Smooth muscle cell (in vitro differentiated cells): ENCODE results near the gene CEACAM21. TPM values are rescaled to one million over a fixed set of nuclear protein-coding genes. Genes with fewer than 3 reads are reported as not detected.

Experiments used
- DNase-seq: peaks from one replicate; lab custom pipeline; 2025; ENCODE audit not compliant: unreplicated experiment; lab: John Stamatoyannopoulos, UW
- H2AFZ ChIP-seq: fragments of 200-600 bp; sonication (generic); 2 replicates; pipeline ENCODE4 v1.6.0; 2016; ENCODE audit warnings: antibody characterized with exemption, low read depth, mild to moderate bottlenecking
- H3F3A ChIP-seq: fragments of 200-600 bp; sonication (generic); 2 replicates; pipeline ENCODE4 v1.6.0; 2017; ENCODE audit warnings: antibody characterized with exemption, low read depth
- H3K27ac ChIP-seq: fragments of 200-600 bp; sonication (generic); 2 replicates; pipeline ENCODE4 v1.5.1; 2016; ENCODE audit warnings: low read depth, mild to moderate bottlenecking
- H3K27me3 ChIP-seq: fragments of 200-600 bp; sonication (generic); 2 replicates; pipeline ENCODE4 v1.6.1; 2016; ENCODE audit warnings: low read depth, mild to moderate bottlenecking
- H3K36me3 ChIP-seq: fragments of 200-600 bp; sonication (generic); 2 replicates; pipeline ENCODE4 v1.5.1; 2016; ENCODE audit warnings: low read depth
- H3K4me1 ChIP-seq: fragments of 200-600 bp; sonication (generic); 2 replicates; pipeline ENCODE4 v1.5.1; 2016; ENCODE audit warnings: low read depth
- H3K4me2 ChIP-seq: fragments of 200-600 bp; sonication (generic); 2 replicates; pipeline ENCODE4 v1.6.0; 2016; ENCODE audit warnings: mild to moderate bottlenecking
- H3K4me3 ChIP-seq: fragments of 200-600 bp; sonication (generic); 2 replicates; pipeline ENCODE4 v1.5.1; 2016; ENCODE audit warnings: mild to moderate bottlenecking
- H3K79me2 ChIP-seq: fragments of 200-600 bp; sonication (generic); 2 replicates; pipeline ENCODE4 v1.6.0; 2016; ENCODE audit warnings: low read depth, mild to moderate bottlenecking
- H3K9ac ChIP-seq: fragments of 200-600 bp; sonication (generic); 2 replicates; pipeline ENCODE4 v1.6.0; 2016; ENCODE audit warnings: low read depth
- H3K9me3 ChIP-seq: fragments of 200-600 bp; sonication (generic); replicated peaks from 2 replicates; pipeline ENCODE4 v1.5.1; 2016; ENCODE audit warnings: low read depth
- H4K20me1 ChIP-seq: fragments of 200-600 bp; sonication (generic); 2 replicates; pipeline ENCODE4 v1.6.0; 2016; ENCODE audit warnings: low read depth
- WGBS: methylation state at CpG from one replicate; pipeline ENCODE4 v1.1.7; 2016; ENCODE audit warnings: low lambda C conversion rate; 5-methylcytosine and 5-hydroxymethylcytosine counted together
- polyA plus RNA-seq: library from polyadenylated mRNA; unstranded; fragments of >200 nt; fragmentation: Nextera tagmentation; extraction: Ambion mirVana; gene quantifications from 2 replicates; pipeline ENCODE4 v1.2.1, GENCODE V29; 2016
- total RNA-seq: library from RNA; depleted of rRNA; stranded (reverse); fragments of >200 nt; gene quantifications from 2 replicates; pipeline ENCODE4 v1.2.3, GENCODE V29; 2014
- TF ChIP-seq, protein P1 (sequence below): fragments of 200-600 bp; sonication (generic); IDR thresholded peaks from 2 replicates; pipeline ENCODE4 v1.5.1; 2017; ENCODE audit warnings: borderline replicate concordance, mild to moderate bottlenecking, antibody characterized with exemption; ENCODE audit not compliant: insufficient read depth, poor library complexity, severe bottlenecking

The CEACAM21 gene
- total and polyA plus RNA-seq, 2 experiments from 2014 or later, result not detected

DNA sequence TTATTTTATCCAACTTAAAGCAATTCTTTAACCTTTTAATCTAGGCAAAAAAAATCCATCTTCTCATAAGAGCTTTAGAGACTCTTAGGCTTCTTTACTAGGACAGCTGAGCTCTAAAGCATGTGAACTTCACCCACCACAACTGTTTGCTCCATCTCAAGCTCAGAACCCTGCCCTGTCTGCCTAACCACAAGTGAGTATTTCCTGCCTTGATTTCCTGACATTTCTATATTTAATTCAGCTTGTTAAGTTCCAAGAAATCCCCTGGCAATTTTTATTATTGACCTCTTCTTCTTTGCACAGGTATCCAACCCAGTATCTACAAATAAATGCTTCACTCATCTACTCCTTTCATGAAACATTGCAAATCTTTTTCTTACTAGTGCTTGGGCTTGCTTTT is 21.1 kb upstream of the CEACAM21 start:
- no peak overlapping the region for H3K27ac ChIP-seq
- no peaks in the 10 kb centered on the region for H3K4me1 ChIP-seq
- H3K79me2 ChIP-seq, result no peaks in the 10 kb centered on the region
- H3K4me3 ChIP-seq, result no peak overlapping the region
- no peaks in the 10 kb centered on the region for H4K20me1 ChIP-seq
- H3K9me3 ChIP-seq, result peaks cover 5% of the 10 kb centered on the region
- no peak overlapping the region for H2AFZ ChIP-seq
- H3K36me3 ChIP-seq, result no peaks in the 10 kb centered on the region
- H3K4me2 ChIP-seq, result no peak overlapping the region
- TF ChIP-seq, protein P1, sequence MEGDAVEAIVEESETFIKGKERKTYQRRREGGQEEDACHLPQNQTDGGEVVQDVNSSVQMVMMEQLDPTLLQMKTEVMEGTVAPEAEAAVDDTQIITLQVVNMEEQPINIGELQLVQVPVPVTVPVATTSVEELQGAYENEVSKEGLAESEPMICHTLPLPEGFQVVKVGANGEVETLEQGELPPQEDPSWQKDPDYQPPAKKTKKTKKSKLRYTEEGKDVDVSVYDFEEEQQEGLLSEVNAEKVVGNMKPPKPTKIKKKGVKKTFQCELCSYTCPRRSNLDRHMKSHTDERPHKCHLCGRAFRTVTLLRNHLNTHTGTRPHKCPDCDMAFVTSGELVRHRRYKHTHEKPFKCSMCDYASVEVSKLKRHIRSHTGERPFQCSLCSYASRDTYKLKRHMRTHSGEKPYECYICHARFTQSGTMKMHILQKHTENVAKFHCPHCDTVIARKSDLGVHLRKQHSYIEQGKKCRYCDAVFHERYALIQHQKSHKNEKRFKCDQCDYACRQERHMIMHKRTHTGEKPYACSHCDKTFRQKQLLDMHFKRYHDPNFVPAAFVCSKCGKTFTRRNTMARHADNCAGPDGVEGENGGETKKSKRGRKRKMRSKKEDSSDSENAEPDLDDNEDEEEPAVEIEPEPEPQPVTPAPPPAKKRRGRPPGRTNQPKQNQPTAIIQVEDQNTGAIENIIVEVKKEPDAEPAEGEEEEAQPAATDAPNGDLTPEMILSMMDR, result no peak
- no peak for DNase-seq
- no peaks in the 10 kb centered on the region for H3F3A ChIP-seq
- H3K27me3 ChIP-seq, result no peaks in the 10 kb centered on the region
- no peak overlapping the region for H3K9ac ChIP-seq

DNA sequence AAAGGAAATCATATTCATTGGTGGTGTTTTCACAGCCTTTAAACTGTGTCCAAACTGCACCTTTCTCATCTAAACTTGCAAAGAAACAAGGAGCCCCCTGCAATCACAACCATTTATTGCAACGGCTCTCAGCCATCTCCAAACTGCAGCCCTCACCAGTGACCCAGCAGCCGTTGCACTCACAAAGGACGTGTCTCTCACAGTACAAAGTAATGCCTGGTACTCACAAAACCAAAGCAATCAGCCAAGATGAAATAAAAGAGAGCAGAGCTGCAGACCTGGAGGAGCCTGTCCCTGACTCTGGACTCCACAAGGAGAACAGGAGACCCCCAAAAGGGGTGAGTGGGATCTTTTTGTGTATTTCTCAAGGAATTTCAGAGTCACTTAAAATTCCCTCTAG is 20.2 kb upstream of the CEACAM21 start:
- Histone ChIP-seq H3K9me3 (peaks cover 5% of the 10 kb centered on the region), H3K9ac (no peak overlapping the region), H3K4me1 (no peaks in the 10 kb centered on the region), H3K4me2 (no peak overlapping the region), H3K4me3 (no peak overlapping the region), H3K27ac (no peak overlapping the region), H3K36me3 (no peaks in the 10 kb centered on the region), H4K20me1 (no peaks in the 10 kb centered on the region), H3K27me3 (no peaks in the 10 kb centered on the region), H3F3A (no peaks in the 10 kb centered on the region), H2AFZ (no peak overlapping the region), H3K79me2 (no peaks in the 10 kb centered on the region)
- 51% methylated on average over 3 of the region's 3 CpGs for WGBS
- no peak for DNase-seq
- TF ChIP-seq, protein P1, result no peak

DNA sequence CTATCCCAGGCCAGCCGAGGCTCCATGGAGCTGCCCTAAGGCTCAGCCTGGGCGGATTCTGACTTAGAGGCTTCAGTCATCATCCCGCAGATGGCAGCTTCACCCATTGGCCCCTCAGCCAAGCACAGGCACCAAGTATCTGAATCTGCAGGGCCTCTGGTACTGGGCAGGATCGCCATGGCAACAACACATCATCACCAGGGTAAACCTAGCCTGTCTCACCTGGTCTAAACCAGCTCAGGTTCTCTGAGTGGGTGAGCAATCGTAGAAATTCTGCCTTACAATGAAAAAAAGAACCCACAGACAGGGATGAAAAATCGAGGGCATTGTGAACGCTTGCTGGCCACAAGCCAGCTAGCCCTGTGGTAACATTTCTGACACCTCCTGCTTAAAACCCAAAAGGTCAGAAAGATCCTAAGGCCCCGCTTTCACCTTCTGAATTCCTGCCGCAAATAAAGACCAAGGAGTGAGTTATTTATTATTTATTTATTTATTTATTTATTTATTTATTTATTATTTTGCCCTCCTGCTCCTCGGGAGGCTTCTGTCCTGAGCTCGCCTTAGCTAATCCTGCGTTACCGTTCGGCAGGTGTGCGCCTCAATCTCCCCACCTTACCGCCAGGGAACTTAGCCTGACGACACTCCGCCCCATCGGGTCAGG is 12.0 kb upstream of the CEACAM21 start:
- Histone ChIP-seq H3K4me3 (no peak overlapping the region), H3K9me3 (peaks cover 3% of the 10 kb centered on the region), H3K9ac (no peak overlapping the region), H3K27ac (no peak overlapping the region), H4K20me1 (no peaks in the 10 kb centered on the region), H3K4me1 (no peaks in the 10 kb centered on the region), H2AFZ (no peak overlapping the region), H3F3A (no peaks in the 10 kb centered on the region), H3K79me2 (no peaks in the 10 kb centered on the region), H3K27me3 (peaks cover 22% of the 10 kb centered on the region), H3K4me2 (no peak overlapping the region), H3K36me3 (no peaks in the 10 kb centered on the region)
- 72% methylated on average over 19 of the region's 19 CpGs for WGBS
- DNase-seq, result no peak
- TF ChIP-seq, protein P1, result no peak
